ENCODE data around the gene IGFBPL1.

- TF ChIP-seq CTCF (IDR thresholded peaks at IDR 0.05) (no peak), POLR2AphosphoS5 (IDR thresholded peaks at IDR 0.05) (no peak), POLR2A (IDR thresholded peaks at IDR 0.05) (no peak), EP300 (IDR thresholded peaks at IDR 0.05) (no peak)
Observed at GRCh38 chr9:38359689-38360385, 64.4 kb downstream of the IGFBPL1 start.

Data from stomach (tissue), 4 donors.